SK-N-MC (cell line): ENCODE measurements around the gene WDR76.

ENCODE experiments used
- DNase-seq: peaks from one replicate; pipeline ENCODE4 v3.0.0-alpha.2; 2011; ENCODE audit warnings: low read depth, low spot score
- H3K27ac ChIP-seq: fragments of 200-600 bp; sonication (generic); 2 replicates; pipeline ENCODE4 v1.5.1; 2016; ENCODE audit warnings: mixed run types
- H3K36me3 ChIP-seq: fragments of 200-600 bp; sonication (generic); 2 replicates; pipeline ENCODE4 v1.6.1; 2017; ENCODE audit warnings: antibody characterized with exemption, low read length, mixed read lengths; ENCODE audit not compliant: insufficient read depth
- H3K4me3 ChIP-seq: fragments of 200-600 bp; sonication (generic); 2 replicates; pipeline ENCODE4 v1.5.1; 2016
- H3K9ac ChIP-seq: fragments of 200-600 bp; sonication (generic); 2 replicates; pipeline ENCODE4 v1.8.0; 2017; ENCODE audit warnings: mixed run types, mixed read lengths; ENCODE audit not compliant: insufficient read length
- H3K9me3 ChIP-seq: fragments of 200-600 bp; sonication (generic); 2 replicates; pipeline ENCODE4 v1.6.1; 2017; ENCODE audit warnings: low read depth, mild to moderate bottlenecking, antibody characterized with exemption, low read length, moderate library complexity, mixed read lengths
- EZH2 ChIP-seq: fragments of 200-600 bp; sonication (generic); IDR thresholded peaks from one replicate; pipeline ENCODE4 v1.6.1; 2017; ENCODE audit warnings: antibody characterized with exemption
- FOXP2 ChIP-seq: optimal IDR thresholded peaks from 2 replicates; pipeline ENCODE3; 2011; ENCODE audit warnings: mild to moderate bottlenecking, moderate library complexity; ENCODE audit not compliant: insufficient read depth; ENCODE audit errors: extremely low read length, control extremely low read depth
- POLR2AphosphoS5 ChIP-seq: IDR thresholded peaks from 2 replicates; pipeline ENCODE4 v1.6.1; 2012; ENCODE audit warnings: mild to moderate bottlenecking, low read depth, low read length, borderline replicate concordance

Gene WDR76

GRCh38 chr15:43883571-43883970 lies 56.8 kb downstream of the WDR76 start:
- Histone ChIP-seq H3K9me3 (no peaks in the 10 kb centered on the region), H3K27ac (no peak overlapping the region), H3K36me3 (peaks cover 8% of the 10 kb centered on the region), H3K4me3 (no peak overlapping the region), H3K9ac (no peak overlapping the region)
- DNase-seq, result no peak
- TF ChIP-seq POLR2AphosphoS5 (no peak), EZH2 (no peak), FOXP2 (no peak)

GRCh38 chr15:43886558-43886957 lies 59.8 kb downstream of the WDR76 start:
- Histone ChIP-seq H3K9ac (no peak overlapping the region), H3K4me3 (no peak overlapping the region), H3K27ac (no peak overlapping the region), H3K36me3 (peaks cover 3% of the 10 kb centered on the region), H3K9me3 (no peaks in the 10 kb centered on the region)
- TF ChIP-seq POLR2AphosphoS5, result no peak
- TF ChIP-seq EZH2, result no peak
- TF ChIP-seq FOXP2, result no peak
- no peak for DNase-seq

- Histone ChIP-seq H3K9me3 (no peaks in the 10 kb centered on the region), H3K4me3 (no peak overlapping the region), H3K27ac (no peak overlapping the region), H3K36me3 (no peaks in the 10 kb centered on the region; the same call in 1 of the 2 replicates), H3K9ac (no peak overlapping the region)
- no peak for DNase-seq
- TF ChIP-seq FOXP2 (no peak), EZH2 (no peak), POLR2AphosphoS5 (no peak)
These were observed 61.1 kb downstream of the WDR76 start for GRCh38 chr15:43887901-43888300.

- no peak for TF ChIP-seq FOXP2
- TF ChIP-seq EZH2, result no peak
- TF ChIP-seq POLR2AphosphoS5, result no peak
- no peak for DNase-seq
- Histone ChIP-seq H3K36me3 (no peaks in the 10 kb centered on the region; the same call in 1 of the 2 replicates), H3K27ac (no peak overlapping the region), H3K4me3 (no peak overlapping the region), H3K9ac (no peak overlapping the region), H3K9me3 (no peaks in the 10 kb centered on the region)
These were observed 62.2 kb downstream of the WDR76 start for GRCh38 chr15:43889042-43889441.

- no peak for DNase-seq
- Histone ChIP-seq H3K36me3 (no peaks in the 10 kb centered on the region), H3K9ac (no peak overlapping the region), H3K9me3 (no peaks in the 10 kb centered on the region), H3K27ac (no peak overlapping the region), H3K4me3 (no peak overlapping the region)
- no peak for TF ChIP-seq POLR2AphosphoS5
- no peak for TF ChIP-seq EZH2
- no peak for TF ChIP-seq FOXP2
These were observed 67.2 kb downstream of the WDR76 start for GRCh38 chr15:43893956-43894355.

- TF ChIP-seq EZH2 (no peak), FOXP2 (no peak), POLR2AphosphoS5 (no peak)
These were observed 68.8 kb downstream of the WDR76 start for GRCh38 chr15:43895586-43895985.

GRCh38 chr15:43896543-43896942 lies 69.7 kb downstream of the WDR76 start:
- Histone ChIP-seq H3K4me3 (no peak overlapping the region), H3K36me3 (no peaks in the 10 kb centered on the region), H3K9me3 (no peaks in the 10 kb centered on the region), H3K27ac (no peak overlapping the region), H3K9ac (no peak overlapping the region)
- no peak for TF ChIP-seq FOXP2
- no peak for DNase-seq

More at GRCh38 chr15:43895586-43895985, 68.8 kb downstream of the WDR76 start:
- Histone ChIP-seq H3K9me3 (no peaks in the 10 kb centered on the region), H3K36me3 (no peaks in the 10 kb centered on the region), H3K9ac (no peak overlapping the region), H3K4me3 (no peak overlapping the region), H3K27ac (no peak overlapping the region)
- DNase-seq, result no peak

GRCh38 chr15:43898891-43899290 lies 72.1 kb downstream of the WDR76 start:
- Histone ChIP-seq H3K9ac (no peak overlapping the region), H3K27ac (no peak overlapping the region), H3K4me3 (no peak overlapping the region), H3K36me3 (no peaks in the 10 kb centered on the region), H3K9me3 (no peaks in the 10 kb centered on the region)
- TF ChIP-seq POLR2AphosphoS5 (no peak), FOXP2 (no peak), EZH2 (no peak)
- DNase-seq, result no peak

GRCh38 chr15:43899928-43900327 lies 73.1 kb downstream of the WDR76 start:
- Histone ChIP-seq H3K4me3 (no peak overlapping the region), H3K27ac (no peak overlapping the region), H3K9me3 (no peaks in the 10 kb centered on the region), H3K36me3 (no peaks in the 10 kb centered on the region), H3K9ac (no peak overlapping the region)
- DNase-seq, result no peak
- no peak for TF ChIP-seq EZH2
- TF ChIP-seq POLR2AphosphoS5, result no peak
- TF ChIP-seq FOXP2, result no peak
